Thyroid gland (tissue), 4 donors: Measurements from ENCODE around the gene TOLLIP.

Source experiments
- POLR2A ChIP-seq, 2 donors: fragments of 450-650 bp; IDR thresholded peaks; one replicate each; pipeline ENCODE4 v1.6.1; 2017; ENCODE audit warnings: antibody characterized with exemption in 2 of 2, mild to moderate bottlenecking in 2 of 2, moderate library complexity in 1 of 2
- TF ChIP-seq, protein P1 (sequence below), 6 experiments: fragments of 200-600 bp in 3 of 6; fragments of 450-650 bp in 3 of 6; sonication (generic) in 3 of 6; IDR thresholded peaks; one replicate each; pipeline ENCODE4 v1.5.1; 2016 to 2019; ENCODE audit warnings: antibody characterized with exemption in 6 of 6, mild to moderate bottlenecking in 2 of 6, inconsistent platforms in 1 of 6, moderate library complexity in 1 of 6

DNA sequence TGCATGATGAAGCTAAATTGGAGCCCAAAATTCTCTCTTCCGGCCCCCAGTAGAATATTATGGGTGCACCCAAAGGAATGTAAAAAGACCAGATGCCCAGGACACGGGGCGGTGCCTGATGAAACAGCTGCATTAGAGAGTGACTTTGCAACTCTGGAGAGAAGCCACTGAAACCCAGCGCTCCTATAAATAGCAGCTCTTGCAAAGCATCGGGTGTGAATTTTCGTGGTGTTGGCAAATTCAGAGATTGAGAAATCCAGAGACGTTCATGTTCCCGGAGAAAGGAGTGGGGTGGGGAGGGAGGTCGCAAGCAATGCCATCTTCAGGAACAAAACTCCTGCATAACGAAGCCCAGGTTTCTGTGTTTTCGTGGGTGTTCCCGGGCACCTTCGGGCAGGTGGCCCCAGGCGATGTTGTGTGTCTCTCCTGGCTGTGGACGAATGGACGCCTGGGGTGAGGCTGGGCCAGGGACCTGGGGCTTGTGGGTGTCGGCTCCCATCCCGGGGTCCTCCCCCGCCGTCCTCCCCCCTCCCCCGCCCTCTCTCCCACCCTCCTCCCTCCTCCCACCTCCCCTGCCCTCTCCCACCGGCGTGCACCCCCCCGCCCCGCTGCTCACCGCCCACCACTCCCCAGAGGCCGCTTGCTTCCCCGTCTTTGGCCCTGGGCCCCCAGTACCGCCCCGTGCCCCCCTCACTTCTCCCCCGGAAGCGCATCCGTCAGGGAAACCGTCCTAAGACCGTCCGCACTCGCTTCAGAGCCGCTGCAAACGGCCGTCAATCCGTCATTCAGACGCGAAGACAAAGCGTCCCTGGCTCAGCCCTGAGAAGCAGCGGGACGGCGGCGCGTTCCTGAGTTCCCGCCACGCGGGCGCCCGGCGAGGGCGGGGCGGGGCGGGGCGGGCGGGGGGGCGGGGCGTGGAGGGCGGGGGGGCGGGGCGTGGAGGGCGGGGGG, 26.7 kb upstream of the TOLLIP start:
- TF ChIP-seq, protein P1, sequence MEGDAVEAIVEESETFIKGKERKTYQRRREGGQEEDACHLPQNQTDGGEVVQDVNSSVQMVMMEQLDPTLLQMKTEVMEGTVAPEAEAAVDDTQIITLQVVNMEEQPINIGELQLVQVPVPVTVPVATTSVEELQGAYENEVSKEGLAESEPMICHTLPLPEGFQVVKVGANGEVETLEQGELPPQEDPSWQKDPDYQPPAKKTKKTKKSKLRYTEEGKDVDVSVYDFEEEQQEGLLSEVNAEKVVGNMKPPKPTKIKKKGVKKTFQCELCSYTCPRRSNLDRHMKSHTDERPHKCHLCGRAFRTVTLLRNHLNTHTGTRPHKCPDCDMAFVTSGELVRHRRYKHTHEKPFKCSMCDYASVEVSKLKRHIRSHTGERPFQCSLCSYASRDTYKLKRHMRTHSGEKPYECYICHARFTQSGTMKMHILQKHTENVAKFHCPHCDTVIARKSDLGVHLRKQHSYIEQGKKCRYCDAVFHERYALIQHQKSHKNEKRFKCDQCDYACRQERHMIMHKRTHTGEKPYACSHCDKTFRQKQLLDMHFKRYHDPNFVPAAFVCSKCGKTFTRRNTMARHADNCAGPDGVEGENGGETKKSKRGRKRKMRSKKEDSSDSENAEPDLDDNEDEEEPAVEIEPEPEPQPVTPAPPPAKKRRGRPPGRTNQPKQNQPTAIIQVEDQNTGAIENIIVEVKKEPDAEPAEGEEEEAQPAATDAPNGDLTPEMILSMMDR (IDR thresholded peaks at IDR 0.05) = no peak
- no peak for TF ChIP-seq POLR2A (IDR thresholded peaks at IDR 0.05)
